ENCODE measurements around the gene CBX7.

CBX7 gene

GRCh38 chr22:39146256-39147101 is 6.0 kb downstream of the CBX7 start:
- TF ChIP-seq, protein P1, sequence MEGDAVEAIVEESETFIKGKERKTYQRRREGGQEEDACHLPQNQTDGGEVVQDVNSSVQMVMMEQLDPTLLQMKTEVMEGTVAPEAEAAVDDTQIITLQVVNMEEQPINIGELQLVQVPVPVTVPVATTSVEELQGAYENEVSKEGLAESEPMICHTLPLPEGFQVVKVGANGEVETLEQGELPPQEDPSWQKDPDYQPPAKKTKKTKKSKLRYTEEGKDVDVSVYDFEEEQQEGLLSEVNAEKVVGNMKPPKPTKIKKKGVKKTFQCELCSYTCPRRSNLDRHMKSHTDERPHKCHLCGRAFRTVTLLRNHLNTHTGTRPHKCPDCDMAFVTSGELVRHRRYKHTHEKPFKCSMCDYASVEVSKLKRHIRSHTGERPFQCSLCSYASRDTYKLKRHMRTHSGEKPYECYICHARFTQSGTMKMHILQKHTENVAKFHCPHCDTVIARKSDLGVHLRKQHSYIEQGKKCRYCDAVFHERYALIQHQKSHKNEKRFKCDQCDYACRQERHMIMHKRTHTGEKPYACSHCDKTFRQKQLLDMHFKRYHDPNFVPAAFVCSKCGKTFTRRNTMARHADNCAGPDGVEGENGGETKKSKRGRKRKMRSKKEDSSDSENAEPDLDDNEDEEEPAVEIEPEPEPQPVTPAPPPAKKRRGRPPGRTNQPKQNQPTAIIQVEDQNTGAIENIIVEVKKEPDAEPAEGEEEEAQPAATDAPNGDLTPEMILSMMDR (IDR thresholded peaks at IDR 0.05): no peak
- peak overlapping the region; percentile 89 to 94 for H3K27ac ChIP-seq
- peak overlapping the region; percentile 80 for H3K4me3 ChIP-seq
- DNase-seq (ENCODE audit: low spot score): no peak

DNA sequence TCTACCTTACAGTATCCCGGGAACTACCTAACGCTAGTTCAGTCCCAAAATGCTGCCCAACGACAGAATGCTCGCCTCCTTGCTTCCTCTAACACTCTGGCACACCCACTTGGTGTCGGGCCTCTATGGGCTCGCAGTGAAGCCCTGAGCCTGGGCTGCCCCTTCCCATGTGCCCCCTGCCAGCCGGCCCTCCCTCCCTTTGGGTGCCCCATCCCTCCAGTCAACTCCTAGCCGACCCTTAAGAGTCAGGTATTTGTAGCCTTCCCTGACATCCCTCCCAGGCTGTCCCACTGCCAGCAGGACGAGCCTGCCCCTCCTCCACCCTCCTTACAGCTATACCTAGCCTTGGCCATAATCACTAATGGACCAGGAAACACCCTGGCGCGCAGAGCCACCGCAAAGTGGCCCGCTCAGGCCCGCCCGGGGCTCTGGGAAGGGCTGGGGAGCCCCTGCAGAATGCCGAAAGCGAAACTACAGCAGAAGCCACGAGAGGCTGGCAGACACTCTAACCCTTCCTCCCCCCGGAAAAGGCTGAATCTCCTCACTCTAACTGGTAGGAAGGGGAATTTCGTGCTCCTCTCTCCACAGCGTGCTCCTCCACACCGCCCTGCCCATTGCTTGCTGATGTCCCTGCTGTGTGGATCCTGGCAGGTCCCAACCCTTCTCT is 8.2 kb downstream of the CBX7 start:
- TF ChIP-seq, protein P1 (IDR thresholded peaks at IDR 0.05): no peak
- no peak for DNase-seq (ENCODE audit: low spot score)
- Histone ChIP-seq H3K27ac (peak overlapping the region; percentile 89 to 94), H3K4me3 (peak overlapping the region; percentile 80)

- DNase-seq (ENCODE audit: low spot score): no peak
- Histone ChIP-seq H3K27ac (no peak overlapping the region), H3K4me3 (no peak overlapping the region)
- TF ChIP-seq, protein P1 (IDR thresholded peaks at IDR 0.05): no peak
Measured at GRCh38 chr22:39142088-39142680, 10.3 kb downstream of the CBX7 start.

DNA sequence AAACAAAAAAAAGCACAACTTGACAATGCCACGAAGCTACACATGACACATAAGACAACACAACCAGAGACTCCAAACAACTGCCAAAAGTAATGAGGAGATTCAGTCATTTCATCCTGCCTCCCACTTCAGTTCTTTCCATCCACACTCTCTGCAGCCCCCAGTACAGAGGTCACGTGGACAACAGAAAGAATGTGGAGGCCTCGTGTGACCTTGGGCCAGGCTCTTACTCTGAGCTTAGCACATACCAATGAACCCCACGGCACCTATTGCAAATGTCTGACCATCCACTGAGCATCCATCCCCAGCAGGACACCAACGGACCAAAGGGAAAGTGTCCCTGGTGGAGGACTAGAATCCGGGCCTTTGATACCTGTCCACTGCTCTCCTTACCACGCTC is 12.5 kb downstream of the CBX7 start:
- no peak overlapping the region for H3K4me3 ChIP-seq
- H3K27ac ChIP-seq: no peak overlapping the region
- TF ChIP-seq, protein P1 (IDR thresholded peaks at IDR 0.05): no peak
- DNase-seq (ENCODE audit: low spot score): no peak

- Histone ChIP-seq H3K27ac (no peak overlapping the region), H3K4me3 (no peak overlapping the region)
- TF ChIP-seq, protein P1 (IDR thresholded peaks at IDR 0.05): no peak
- no peak for DNase-seq (ENCODE audit: low spot score)
Measured at GRCh38 chr22:39138357-39138997, 14.0 kb downstream of the CBX7 start.

- Histone ChIP-seq H3K27ac (no peak overlapping the region), H3K4me3 (no peak overlapping the region)
- no peak for DNase-seq (ENCODE audit: low spot score)
- TF ChIP-seq, protein P1 (IDR thresholded peaks at IDR 0.05): no peak
Measured at GRCh38 chr22:39136317-39136716, 16.2 kb downstream of the CBX7 start.
